ENCODE data around the gene CA11.
A peak's percentile ranks its signal among the peaks of the same experiment; 100 is the strongest.
"Not testable (repeated sequence)": the region's sequence is repeated elsewhere in the genome, so short reads cannot be mapped to it uniquely, and the experiment has no call there.

The CA11 gene

DNA sequence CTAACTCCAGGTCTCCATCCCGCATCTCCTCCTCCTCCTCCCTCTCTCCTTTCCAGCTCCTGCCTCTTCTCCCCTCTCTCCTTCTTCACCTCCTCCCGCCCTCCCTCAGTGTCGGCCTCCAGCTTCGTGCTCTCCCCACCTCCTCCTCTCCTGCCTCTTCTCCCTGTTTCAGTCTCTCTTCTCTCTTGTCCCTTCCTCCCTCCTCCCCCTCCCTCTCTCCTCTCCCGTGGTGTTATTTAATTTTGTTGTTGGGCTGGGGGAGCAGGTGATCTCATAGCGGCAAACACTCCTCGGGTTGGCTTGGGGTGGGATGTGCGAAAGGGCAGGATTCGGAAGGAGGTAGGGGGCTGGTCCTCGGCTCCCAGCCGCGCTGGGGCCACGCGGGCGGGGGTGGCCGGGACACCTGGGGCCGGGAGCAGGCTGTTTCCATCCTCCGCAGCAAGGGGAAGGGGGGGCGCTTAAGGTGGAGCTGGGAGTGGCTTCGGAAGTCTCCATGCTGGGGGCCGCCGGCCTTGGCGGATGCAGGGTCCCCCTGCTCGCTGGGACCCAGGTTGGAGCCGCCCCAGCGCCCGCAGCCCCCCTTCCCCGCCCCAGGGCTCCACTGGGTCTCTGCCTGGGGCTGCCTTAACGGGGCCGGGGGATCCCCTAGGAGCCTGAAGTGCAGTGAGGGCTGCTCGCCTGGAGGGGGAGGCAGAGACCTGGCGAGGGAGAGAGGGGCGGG is at the start of gene CA11:
Gene CA11 (minus strand): TSS at position 187 of the 721 bp plus-strand sequence. CDS start 555 bp downstream, outside the sequence.
- peak within 1 kb of the TSS; percentile 51 for H3K4me3 ChIP-seq (ENCODE audit: low read length)
- TF ChIP-seq, protein P1, sequence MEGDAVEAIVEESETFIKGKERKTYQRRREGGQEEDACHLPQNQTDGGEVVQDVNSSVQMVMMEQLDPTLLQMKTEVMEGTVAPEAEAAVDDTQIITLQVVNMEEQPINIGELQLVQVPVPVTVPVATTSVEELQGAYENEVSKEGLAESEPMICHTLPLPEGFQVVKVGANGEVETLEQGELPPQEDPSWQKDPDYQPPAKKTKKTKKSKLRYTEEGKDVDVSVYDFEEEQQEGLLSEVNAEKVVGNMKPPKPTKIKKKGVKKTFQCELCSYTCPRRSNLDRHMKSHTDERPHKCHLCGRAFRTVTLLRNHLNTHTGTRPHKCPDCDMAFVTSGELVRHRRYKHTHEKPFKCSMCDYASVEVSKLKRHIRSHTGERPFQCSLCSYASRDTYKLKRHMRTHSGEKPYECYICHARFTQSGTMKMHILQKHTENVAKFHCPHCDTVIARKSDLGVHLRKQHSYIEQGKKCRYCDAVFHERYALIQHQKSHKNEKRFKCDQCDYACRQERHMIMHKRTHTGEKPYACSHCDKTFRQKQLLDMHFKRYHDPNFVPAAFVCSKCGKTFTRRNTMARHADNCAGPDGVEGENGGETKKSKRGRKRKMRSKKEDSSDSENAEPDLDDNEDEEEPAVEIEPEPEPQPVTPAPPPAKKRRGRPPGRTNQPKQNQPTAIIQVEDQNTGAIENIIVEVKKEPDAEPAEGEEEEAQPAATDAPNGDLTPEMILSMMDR (conservative IDR thresholded peaks at IDR 0.05; ENCODE audit: low read depth, low read length), result peak; percentile 82
- no peak for DNase-seq (ENCODE audit: low read depth)

DNA sequence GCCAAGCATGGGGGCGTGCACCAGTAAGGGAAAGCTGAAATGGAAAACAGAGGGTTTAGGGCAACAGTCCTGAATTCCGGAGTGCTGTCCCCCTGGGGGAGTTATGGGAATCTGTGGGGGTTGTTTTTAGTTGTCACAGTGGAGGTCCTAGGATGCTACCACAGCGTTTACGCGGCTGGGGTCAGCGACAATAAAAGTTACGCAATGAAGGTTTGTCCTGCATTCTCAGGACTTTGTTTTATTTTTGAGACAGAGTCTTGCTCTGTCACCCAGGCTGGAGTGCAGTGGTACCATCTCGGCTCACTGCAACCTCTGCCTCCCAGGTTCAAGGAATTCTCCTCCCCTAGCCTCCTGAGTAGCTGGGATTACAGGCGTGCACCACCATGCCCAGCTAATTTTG is 47.6 kb upstream of the CA11 start:
- DNase-seq (ENCODE audit: low read depth); H3K4me3 ChIP-seq (ENCODE audit: low read length): not testable (repeated sequence)

DNA sequence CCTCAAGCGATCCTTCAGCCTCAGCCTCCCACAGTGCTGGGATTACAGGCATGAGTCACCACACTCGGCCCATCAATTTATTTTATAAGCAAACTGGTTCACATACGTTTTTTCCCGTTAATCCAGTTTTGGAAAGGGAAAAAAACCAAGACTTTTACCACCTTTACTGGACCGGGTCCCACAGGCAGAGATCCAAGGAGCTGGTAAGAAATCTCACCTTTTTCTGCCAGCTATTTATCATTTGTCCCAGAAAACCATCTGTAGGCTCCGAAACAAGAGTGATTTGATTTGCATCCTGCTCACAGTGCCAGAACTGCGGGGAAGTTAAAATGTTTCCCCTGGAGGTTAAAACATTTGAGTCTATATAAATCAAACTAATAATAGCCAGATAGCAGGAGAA is 43.5 kb upstream of the CA11 start:
- TF ChIP-seq, protein P1 (conservative IDR thresholded peaks at IDR 0.05; ENCODE audit: low read depth, low read length), result no peak
- DNase-seq (ENCODE audit: low read depth), result no peak
- no peak overlapping the region for H3K4me3 ChIP-seq (ENCODE audit: low read length)

DNA sequence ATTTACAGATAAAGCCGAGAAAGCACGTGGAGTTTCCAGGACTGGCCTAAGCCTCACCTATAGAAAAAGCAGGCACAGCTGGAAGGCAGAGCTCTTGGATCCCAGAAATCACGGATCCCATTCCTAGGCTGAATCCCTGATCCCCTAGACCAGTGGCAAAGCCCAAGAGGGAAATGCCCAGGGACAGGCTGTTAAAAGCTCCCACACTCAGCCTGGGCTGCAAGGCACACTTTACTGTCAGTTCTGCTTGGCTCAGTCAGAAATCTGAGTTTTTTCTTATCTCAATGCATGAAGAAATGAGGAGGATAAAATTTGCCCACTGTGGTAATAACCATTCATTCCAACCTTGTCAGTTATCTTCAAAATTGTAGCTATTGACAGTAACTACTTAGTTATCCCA is 41.8 kb upstream of the CA11 start:
- H3K4me3 ChIP-seq (ENCODE audit: low read length), result no peak overlapping the region

DNA sequence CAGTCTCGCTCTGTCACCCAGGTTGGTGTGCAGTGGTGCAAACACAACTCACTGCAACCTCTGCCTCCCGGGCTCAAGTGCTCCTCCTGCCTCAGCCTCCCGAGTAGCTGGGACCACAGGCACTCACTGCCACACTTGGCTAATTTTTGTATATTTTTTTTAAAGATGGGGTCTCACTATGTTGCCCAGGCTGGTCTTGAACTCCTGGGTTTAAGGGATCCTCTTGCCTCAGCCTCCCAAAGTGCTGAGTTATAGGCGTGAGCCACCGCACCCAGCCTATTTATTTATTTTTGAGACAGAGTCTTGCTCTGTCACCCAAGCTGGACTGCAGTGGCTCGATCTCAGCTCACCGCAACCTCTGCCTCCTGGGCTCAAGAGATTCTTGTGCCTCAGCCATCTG is 40.6 kb upstream of the CA11 start:
- not testable (repeated sequence) for H3K4me3 ChIP-seq (ENCODE audit: low read length); DNase-seq (ENCODE audit: low read depth)

More for the DNA sequence above, 41.8 kb upstream of the CA11 start:
- DNase-seq (ENCODE audit: low read depth), result no peak
- TF ChIP-seq, protein P1 (conservative IDR thresholded peaks at IDR 0.05; ENCODE audit: low read depth, low read length), result no peak

DNA sequence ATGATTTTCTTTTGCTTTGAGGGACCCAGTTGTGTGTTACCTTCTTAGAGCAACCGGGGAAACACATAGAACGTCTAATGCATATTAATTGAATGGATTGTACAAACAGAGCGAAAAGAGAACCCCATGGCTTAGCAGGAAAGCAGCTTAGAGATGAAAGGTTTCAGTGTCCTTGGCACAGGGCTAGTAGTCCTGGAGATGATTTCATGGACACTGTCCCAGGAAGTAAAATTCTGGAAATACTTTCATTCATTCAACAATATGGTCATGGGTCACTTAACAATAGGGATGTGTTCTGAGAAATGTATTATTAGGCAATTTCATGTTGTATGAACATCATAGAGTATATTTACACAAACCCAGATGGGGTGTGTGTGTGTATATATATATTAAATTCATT is 40.1 kb upstream of the CA11 start:
- no peak overlapping the region for H3K4me3 ChIP-seq (ENCODE audit: low read length)
- TF ChIP-seq, protein P1 (conservative IDR thresholded peaks at IDR 0.05; ENCODE audit: low read depth, low read length), result no peak
- DNase-seq (ENCODE audit: low read depth), result no peak

DNA sequence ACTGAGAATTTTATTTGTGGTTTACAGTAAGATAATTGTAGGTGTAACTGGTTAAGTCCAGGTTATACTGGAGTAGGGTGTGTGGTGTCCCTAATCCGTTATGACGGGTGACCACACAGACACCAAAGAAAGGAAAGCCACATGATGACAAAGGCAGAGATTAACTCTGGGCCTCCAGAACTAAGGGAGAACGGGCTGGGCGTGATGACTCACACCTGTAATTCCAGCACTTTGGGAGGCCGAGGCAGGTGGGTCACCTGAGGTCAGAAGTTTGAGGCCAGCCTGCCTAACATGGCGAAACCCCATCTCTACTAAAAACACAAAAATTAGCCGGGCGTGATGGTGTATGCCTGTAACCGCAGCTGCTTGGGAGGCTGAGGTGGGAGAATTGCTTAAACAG is 39.6 kb upstream of the CA11 start:
- H3K4me3 ChIP-seq (ENCODE audit: low read length), result no peak overlapping the region
- DNase-seq (ENCODE audit: low read depth), result no peak
- TF ChIP-seq, protein P1 (conservative IDR thresholded peaks at IDR 0.05; ENCODE audit: low read depth, low read length), result no peak

DNA sequence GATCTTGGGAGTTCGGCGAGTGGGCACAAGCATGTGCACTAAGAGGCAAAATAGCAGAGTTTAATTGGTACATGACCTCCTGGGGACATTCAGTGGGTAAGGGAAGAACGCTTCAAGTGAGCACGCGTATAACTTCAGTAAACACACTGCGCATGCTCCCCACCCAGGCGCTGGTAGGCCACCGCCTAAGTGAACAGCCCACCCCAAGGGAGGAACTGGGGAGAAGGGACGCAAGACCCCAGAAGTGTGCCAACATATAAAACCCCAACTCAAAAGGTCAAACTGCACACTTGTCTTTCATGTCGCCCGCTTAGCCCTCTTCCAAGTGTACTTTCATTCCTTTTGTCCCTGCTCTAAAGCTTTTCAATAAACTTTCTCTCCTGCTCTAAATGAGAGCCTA is 37.4 kb upstream of the CA11 start:
- H3K4me3 ChIP-seq (ENCODE audit: low read length), result peak overlapping the region; percentile 27
- TF ChIP-seq, protein P1 (conservative IDR thresholded peaks at IDR 0.05; ENCODE audit: low read depth, low read length), result no peak
- no peak for DNase-seq (ENCODE audit: low read depth)
